Dermis microvascular lymphatic vessel endothelial cell (primary cell): ENCODE measurements around the gene KDM4B. TPM values are rescaled to one million over a fixed set of nuclear protein-coding genes. Genes with fewer than 3 reads are reported as not detected.

Experiments used
- DNase-seq, 2 donors: peaks; one replicate each; pipeline versions ENCODE4 v3.0.0 to v3.0.0-alpha.2; 2010; ENCODE audit warnings: low read depth in 2 of 2
- total RNA-seq: library from RNA; depleted of rRNA; stranded (reverse); fragments of >200 nt; gene quantifications from 2 replicates; pipeline ENCODE4 v1.2.1, GENCODE V29; 2014

Gene KDM4B
- total RNA-seq, 1 donor from 2014 or later: 9.5 TPM

- no peak for DNase-seq
Measured at GRCh38 chr19:5012688-5013457, 44.0 kb downstream of the KDM4B start.

- no peak for DNase-seq
Measured at GRCh38 chr19:5013761-5014160, 44.8 kb downstream of the KDM4B start.

- DNase-seq: no peak
Measured at GRCh38 chr19:5014941-5015340, 46.0 kb downstream of the KDM4B start.

GRCh38 chr19:5016268-5016667 lies 47.4 kb downstream of the KDM4B start:
- DNase-seq: no peak

GRCh38 chr19:5016781-5017180 lies 47.9 kb downstream of the KDM4B start:
- no peak for DNase-seq

DNA sequence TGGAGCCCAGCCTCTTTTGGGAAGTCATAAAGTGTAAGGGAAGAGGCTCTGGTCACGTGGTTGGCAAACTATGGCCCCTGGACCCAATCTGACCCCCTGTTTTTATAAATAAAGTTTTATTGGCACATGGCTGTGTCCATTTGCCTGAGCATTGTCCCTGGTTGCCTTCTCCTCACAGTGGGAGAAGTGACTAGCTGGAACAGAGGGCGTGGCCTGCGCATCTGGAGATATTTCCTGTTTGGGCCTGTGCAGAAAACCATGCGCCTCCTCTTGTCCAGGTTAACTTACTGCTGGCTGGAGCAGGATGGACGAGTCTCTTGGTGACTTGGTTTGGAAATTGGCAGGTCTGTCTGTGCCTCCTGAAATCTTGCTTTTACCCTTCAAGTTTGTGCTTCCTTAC lies 48.3 kb downstream of the KDM4B start:
- peak in 1 of 2 donors; percentile 28 for DNase-seq

- no peak for DNase-seq
Measured at GRCh38 chr19:5018224-5019015, 49.5 kb downstream of the KDM4B start.

GRCh38 chr19:5020368-5020767 lies 51.5 kb downstream of the KDM4B start:
- no peak for DNase-seq

GRCh38 chr19:5021046-5021445 lies 52.1 kb downstream of the KDM4B start:
- no peak for DNase-seq

DNA sequence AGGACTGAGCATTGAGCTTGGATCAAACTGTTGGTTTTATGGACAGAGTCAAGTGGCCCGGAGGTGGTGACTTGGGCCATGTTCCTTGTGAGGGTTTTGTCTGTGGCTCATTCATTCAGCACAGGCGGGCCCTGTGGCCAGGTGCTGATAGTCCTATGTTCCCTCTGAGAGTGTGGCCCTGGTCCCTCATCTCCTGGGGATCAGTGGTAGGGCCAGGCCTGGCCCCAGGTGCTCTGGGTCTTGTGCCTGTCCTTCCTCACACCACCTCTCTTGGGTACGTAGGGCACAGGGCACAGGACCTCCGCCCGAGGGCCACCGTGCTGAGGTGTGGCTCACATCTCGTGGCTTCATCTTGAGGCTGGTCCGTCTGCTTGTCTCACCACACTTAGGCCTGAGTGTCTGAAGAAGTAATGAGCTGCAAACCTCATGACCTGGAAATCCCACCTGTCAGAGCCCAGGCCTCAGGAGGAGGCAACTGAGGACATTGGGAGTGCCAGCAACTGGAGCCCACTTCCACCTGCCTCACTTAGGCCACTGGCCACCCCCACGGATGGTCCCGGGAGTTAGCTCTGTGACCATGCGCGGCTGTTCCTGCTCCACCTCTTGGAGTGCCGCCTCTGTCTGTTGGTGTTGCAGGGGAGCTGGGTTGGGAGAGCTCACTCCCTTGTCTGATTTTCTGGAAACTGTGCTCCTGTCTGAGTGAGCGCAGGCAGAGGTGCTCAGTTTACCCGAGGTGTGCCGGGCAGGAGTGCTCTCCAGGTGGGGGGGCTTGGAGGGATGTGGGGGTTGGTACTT lies 53.4 kb downstream of the KDM4B start:
- DNase-seq: no peak

- DNase-seq: no peak
Measured at GRCh38 chr19:5023128-5023571, 54.2 kb downstream of the KDM4B start.

DNA sequence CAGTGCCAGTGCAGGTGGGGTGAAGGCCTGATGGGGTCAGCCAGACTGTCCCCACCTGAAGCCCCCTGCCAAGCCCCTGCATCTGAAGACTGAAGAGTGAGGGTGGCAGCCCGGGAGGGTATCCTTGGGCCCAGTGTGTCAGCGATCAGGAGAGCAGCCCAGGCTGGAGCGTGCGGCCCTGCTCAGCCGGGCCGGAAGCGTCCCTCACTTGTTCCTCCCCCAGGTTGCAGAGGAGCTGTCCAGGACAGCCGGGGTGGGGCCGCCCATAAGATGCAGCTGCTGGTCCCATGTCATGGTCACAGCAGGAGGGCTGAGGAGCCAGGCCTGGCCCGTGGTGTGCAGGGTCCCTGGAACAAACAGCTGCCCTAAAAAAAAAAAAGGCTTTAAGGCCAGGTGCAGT lies 55.4 kb downstream of the KDM4B start:
- DNase-seq: no peak

DNA sequence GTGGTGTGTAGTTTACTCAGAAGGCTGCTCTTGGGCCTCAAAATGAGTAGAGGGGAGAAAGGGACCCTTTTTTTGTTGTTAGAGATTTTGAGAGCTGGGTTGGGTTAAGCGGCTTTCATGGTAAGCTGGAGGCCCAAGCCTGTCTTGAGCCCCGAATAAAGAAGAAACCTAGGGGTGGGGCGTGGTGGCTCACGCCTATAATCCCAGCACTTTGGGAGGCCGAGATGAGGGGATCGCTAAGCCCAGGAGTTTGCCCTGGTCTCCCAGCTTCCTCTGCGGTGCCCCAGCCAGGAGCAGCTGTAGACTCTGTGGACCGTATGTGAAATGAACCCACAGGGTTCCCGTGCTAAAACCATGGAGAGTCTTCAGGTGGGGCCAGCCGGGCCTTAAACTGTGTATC lies 56.1 kb downstream of the KDM4B start:
- DNase-seq: no peak

GRCh38 chr19:5026706-5027273 lies 57.9 kb downstream of the KDM4B start:
- peak in 1 of 2 donors; percentile 17 for DNase-seq

GRCh38 chr19:5028229-5028886 lies 59.4 kb downstream of the KDM4B start:
- DNase-seq: no peak

DNA sequence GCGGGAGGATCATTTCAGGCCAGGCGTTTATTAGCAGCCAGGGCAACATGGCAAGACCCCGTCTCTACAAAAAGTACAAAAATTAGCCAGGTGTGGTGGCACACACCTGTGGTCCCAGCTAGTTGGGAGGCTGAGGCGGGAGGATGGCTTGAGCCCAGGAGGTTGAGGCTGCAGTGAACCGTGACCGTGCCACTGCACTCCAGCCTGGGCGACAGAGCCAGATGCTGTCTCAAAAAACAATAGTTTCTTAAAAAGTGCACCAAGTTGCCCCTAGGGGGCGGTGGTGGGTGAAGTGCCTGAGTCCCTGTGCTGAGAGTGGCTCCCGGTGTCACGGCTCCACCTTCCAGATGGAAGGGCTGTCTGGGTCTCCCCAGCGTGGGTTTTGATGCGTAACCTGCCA lies 60.7 kb downstream of the KDM4B start:
- peak in 1 of 2 donors; percentile 52 for DNase-seq

DNA sequence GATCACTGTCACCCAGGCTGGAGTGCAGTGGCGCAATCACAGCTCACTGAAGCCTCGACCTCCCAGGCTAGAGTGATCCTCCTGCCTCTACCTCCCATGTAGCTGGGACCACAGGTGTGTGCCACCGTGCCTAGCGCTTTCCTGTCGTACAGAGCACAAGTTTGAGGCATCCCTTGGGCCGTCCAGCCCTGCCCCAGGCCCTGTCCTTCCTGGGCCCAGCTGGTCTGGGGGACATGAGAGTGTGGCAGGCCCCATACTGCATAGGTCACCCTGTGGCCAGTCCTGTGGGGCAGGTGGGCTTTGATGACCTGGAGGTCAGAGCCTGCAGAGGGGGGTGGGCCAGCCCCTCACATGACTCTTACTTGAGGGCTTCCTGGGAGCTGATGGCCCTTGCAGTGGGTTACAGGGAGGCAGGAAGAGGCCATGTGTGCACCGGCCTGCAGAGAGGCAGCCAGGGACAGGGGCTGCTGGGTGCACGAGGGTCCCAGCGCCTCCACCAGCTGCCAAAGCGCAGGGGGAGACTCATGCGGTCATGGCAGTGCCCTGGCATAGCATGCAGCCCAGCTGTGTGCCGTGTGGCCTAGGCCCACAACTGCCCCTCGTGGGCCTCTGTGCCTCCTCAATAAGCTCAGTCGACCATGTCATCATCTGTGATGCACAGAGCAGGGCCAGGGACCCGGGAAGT lies 61.4 kb downstream of the KDM4B start:
- no peak for DNase-seq

GRCh38 chr19:5030822-5031221 lies 61.9 kb downstream of the KDM4B start:
- no peak for DNase-seq

DNA sequence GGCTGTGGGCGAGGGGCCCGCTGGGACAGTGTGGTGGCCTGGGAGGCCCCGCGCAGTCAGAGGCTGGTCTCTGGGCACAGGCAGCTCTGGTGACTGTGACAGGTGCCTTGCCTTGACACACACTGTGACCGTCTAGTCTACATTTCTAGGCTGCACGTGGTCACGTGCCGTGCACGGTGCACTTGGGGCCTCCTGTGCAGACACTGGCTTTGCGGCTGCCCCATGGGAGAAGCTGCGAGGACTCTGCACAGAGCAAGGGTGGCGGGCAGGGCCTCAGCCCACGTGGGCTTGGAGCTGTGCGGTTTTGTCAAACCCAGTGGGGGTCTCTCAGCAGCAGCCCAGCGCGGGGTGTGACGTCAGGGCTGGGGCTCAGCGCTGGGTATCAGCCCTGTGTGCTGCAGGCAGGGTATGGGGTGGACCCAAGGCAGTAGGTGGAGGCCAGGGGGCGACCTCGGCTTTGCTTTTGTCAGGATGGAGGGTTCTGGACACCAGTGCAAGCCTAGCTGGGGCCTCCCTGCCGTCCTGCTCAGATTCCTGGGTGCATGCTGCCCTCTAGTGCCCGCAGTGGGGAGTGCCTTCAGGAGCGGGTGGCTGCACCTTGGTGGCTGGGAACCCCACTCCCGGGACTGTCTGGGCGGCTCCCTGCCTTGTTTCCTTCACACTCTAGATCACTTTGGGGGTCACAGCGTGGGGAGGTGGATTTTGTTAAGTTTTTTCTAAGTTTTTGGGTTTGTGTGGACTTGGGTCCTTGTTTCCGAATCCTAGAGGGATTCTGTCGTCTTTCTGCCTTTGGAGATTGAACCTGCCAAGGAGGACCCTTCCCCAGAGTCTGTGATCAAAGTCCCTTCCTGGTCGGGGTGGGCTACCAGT lies 62.6 kb downstream of the KDM4B start:
- peak in 1 of 2 donors; percentile 62 for DNase-seq
